GM06990 (cell line): Measurements from ENCODE around the gene OMP.
"Not testable (repeated sequence)": the region's sequence is repeated elsewhere in the genome, so short reads cannot be mapped to it uniquely, and the experiment has no call there.

Experiments
- DNase-seq: peaks from one replicate; pipeline ENCODE4 v3.0.0-alpha.2; 2011; ENCODE audit not compliant: insufficient read length; ENCODE audit errors: extremely low read depth
- H3K27me3 ChIP-seq: replicated peaks from 2 replicates; pipeline ENCODE4 v1.6.0; 2011; ENCODE audit warnings: low read length; ENCODE audit not compliant: control insufficient read depth, insufficient read depth
- H3K36me3 ChIP-seq: 2 replicates; pipeline ENCODE4 v1.5.1; 2011; ENCODE audit warnings: low read length; ENCODE audit not compliant: control insufficient read depth, insufficient read depth
- H3K4me3 ChIP-seq: replicated peaks from 2 replicates; pipeline ENCODE4 v1.5.1; 2011; ENCODE audit warnings: low read depth, mild to moderate bottlenecking, control low read depth, low read length
- CTCF ChIP-seq: IDR thresholded peaks from 2 replicates; pipeline ENCODE4 v1.5.1; 2011; ENCODE audit warnings: low read length, control low read depth, mild to moderate bottlenecking, inconsistent platforms; ENCODE audit not compliant: insufficient read depth, poor library complexity, severe bottlenecking

The OMP gene

GRCh38 chr11:77094841-77095365 lies 7.7 kb upstream of the OMP start:
- Histone ChIP-seq H3K4me3 (no peak overlapping the region), H3K36me3 (no peaks in the 10 kb centered on the region), H3K27me3 (no peaks in the 10 kb centered on the region; the same call in 1 of the 2 replicates)
- TF ChIP-seq CTCF: no peak
- DNase-seq: no peak

GRCh38 chr11:77095551-77096490 lies 6.8 kb upstream of the OMP start:
- Histone ChIP-seq H3K4me3 (no peak overlapping the region), H3K36me3 (no peaks in the 10 kb centered on the region), H3K27me3 (no peaks in the 10 kb centered on the region; the same call in 1 of the 2 replicates)
- DNase-seq: no peak
- TF ChIP-seq CTCF: no peak

GRCh38 chr11:77096591-77097019 lies 6.0 kb upstream of the OMP start:
- no peak for DNase-seq
- no peaks in the 10 kb centered on the region; the same call in 1 of the 2 replicates for H3K27me3 ChIP-seq
- H3K4me3 ChIP-seq: no peak overlapping the region
- no peak for TF ChIP-seq CTCF
- H3K36me3 ChIP-seq: no peaks in the 10 kb centered on the region

DNA sequence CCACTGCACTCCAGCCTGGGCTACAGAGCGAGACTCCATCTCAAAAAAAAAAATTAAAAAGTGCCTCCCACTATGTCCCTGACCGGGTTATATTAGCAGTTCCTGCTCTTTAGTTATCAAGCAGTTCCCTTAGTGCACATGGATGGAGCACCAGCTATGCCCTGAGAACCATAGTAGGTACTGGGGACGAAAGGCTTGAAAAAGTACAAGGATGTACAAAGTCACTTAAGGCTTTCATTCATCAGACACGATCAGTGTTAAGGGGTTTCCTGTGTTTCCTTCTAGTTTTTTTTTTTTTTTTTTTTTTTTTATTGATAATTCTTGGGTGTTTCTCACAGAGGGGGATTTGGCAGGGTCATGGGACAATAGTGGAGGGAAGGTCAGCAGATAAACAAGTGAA lies 5.5 kb upstream of the OMP start:
- H3K27me3 ChIP-seq, DNase-seq, H3K4me3 ChIP-seq, H3K36me3 ChIP-seq: not testable (repeated sequence)

DNA sequence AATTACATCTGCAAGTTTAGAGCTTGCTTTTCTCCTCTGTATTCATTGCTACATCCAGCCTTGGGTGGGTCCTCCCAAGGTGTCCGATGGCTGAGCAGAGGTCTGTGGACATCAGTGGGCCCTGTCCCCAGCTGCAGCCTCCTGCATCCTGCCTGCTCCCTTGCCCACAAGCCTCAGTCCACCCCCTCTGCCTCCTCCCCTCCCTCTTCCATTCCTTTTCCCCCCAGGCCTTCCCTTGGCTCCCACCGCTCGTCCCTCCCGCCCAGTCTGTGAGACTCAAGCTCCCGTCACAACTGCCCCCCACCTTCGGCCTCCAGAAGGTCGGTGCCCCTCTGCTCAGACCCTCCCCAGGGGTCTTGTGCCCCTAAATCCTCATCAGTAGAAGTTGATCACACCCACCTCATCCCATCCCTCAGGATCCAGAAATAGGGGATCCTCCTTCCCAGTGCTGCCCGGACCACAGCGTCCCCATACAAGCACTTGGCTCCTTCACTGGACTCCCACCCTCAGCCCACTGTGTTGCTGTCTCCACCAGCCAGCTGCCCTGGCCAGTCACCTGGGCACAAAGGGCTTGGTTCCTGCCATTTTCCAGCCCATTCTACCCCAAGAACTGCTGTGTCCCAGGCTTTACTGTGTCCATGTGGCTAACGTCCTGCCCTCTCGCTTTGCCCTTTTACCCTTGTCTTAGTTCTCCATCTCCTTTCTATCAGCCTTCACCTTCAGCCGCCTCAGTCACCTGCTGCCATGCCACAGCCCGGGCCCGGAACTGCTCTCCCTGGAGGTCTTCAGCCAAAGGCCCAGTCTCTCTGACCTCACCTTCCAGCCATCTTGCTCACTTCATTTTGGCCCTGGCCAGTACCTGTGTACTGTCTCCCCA lies 2.2 kb upstream of the OMP start:
- DNase-seq: no peak
- Histone ChIP-seq H3K4me3 (no peak overlapping the region), H3K27me3 (no peaks in the 10 kb centered on the region; the same call in 1 of the 2 replicates), H3K36me3 (no peaks in the 10 kb centered on the region)
- no peak for TF ChIP-seq CTCF
